OCI-LY7 (cell line): ENCODE data around the gene SGMS1.

ENCODE experiments used
- CTCF ChIP-seq: fragments of 200-600 bp; sonication (generic); conservative IDR thresholded peaks from 2 replicates; pipeline ENCODE4 v1.5.1; 2014; ENCODE audit warnings: mild to moderate bottlenecking, antibody characterized with exemption, low read length, moderate library complexity, mixed read lengths
- EZH2phosphoT487 ChIP-seq: fragments of 200-600 bp; sonication (generic); IDR thresholded peaks from 2 replicates; pipeline ENCODE4 v1.6.1; 2018; ENCODE audit warnings: low read depth, borderline replicate concordance, mild to moderate bottlenecking, mixed run types, antibody characterized with exemption, low read length, moderate library complexity, mixed read lengths

- TF ChIP-seq CTCF (no peak), EZH2phosphoT487 (no peak)
Measured at GRCh38 chr10:50503661-50504320, 120.0 kb downstream of the SGMS1 start.
